H9 (cell line): ENCODE data around the gene DTX3L. TPM values are rescaled to one million over a fixed set of nuclear protein-coding genes. Genes with fewer than 3 reads are reported as not detected.

Experiments
- DNase-seq: peaks from one replicate; pipeline ENCODE4 v3.0.0-alpha.2; 2017
- H2AFZ ChIP-seq: one replicate; pipeline ENCODE4 v1.6.1; 2013; ENCODE audit warnings: mild to moderate bottlenecking, low read length, control low read depth, moderate library complexity
- H2AK5ac ChIP-seq: 2 replicates; pipeline ENCODE4 v1.6.1; 2013; ENCODE audit warnings: low read length, control low read depth, mixed read lengths; ENCODE audit not compliant: insufficient read length
- H2BK120ac ChIP-seq: one replicate; pipeline ENCODE4 v1.6.1; 2013; ENCODE audit warnings: low read depth, mild to moderate bottlenecking, low read length, control low read depth, inconsistent platforms; ENCODE audit not compliant: poor library complexity, severe bottlenecking
- H2BK12ac ChIP-seq: 2 replicates; pipeline ENCODE4 v1.6.1; 2013; ENCODE audit warnings: low read length, control low read depth, mixed read lengths, low read depth; ENCODE audit not compliant: insufficient read length
- H2BK15ac ChIP-seq: 2 replicates; pipeline ENCODE4 v1.6.1; 2013; ENCODE audit warnings: low read depth, low read length, control low read depth
- H2BK20ac ChIP-seq: one replicate; pipeline ENCODE4 v1.6.1; 2013; ENCODE audit warnings: low read depth, mild to moderate bottlenecking, low read length, control low read depth, inconsistent platforms; ENCODE audit not compliant: poor library complexity, severe bottlenecking
- H2BK5ac ChIP-seq: 2 replicates; pipeline ENCODE4 v1.6.1; 2013; ENCODE audit warnings: low read length, control low read depth, mixed read lengths; ENCODE audit not compliant: insufficient read length
- H3K14ac ChIP-seq: 2 replicates; pipeline ENCODE4 v1.6.1; 2013; ENCODE audit warnings: low read length, control low read depth; ENCODE audit not compliant: insufficient read depth
- H3K18ac ChIP-seq: 2 replicates; pipeline ENCODE4 v1.6.1; 2013; ENCODE audit warnings: low read depth, mild to moderate bottlenecking, mixed read lengths, low read length, control low read depth; ENCODE audit not compliant: insufficient read length
- H3K23ac ChIP-seq: 2 replicates; pipeline ENCODE4 v1.6.1; 2013; ENCODE audit warnings: low read length, control low read depth, mixed read lengths, low read depth; ENCODE audit not compliant: insufficient read length
- H3K23me2 ChIP-seq: 2 replicates; pipeline ENCODE4 v1.6.1; 2013; ENCODE audit warnings: low read depth, mild to moderate bottlenecking, mixed read lengths, low read length, control low read depth; ENCODE audit not compliant: insufficient read length, poor library complexity, severe bottlenecking
- H3K27ac ChIP-seq: 2 replicates; pipeline ENCODE4 v1.5.1; 2013; ENCODE audit warnings: low read length, control low read depth, mixed read lengths, low read depth; ENCODE audit not compliant: insufficient read length
- H3K27me3 ChIP-seq: 2 replicates; pipeline ENCODE4 v1.6.1; 2013; ENCODE audit warnings: low read length, control low read depth, inconsistent platforms; ENCODE audit not compliant: insufficient read depth
- H3K4ac ChIP-seq: 2 replicates; pipeline ENCODE4 v1.6.1; 2013; ENCODE audit warnings: low read depth, mild to moderate bottlenecking, control low read depth, inconsistent platforms, low read length, moderate library complexity
- H3K4me1 ChIP-seq: 2 replicates; pipeline ENCODE4 v1.6.1; 2013; ENCODE audit warnings: low read length, control low read depth, inconsistent platforms; ENCODE audit not compliant: insufficient read depth
- H3K4me2 ChIP-seq: 2 replicates; pipeline ENCODE4 v1.6.1; 2013; ENCODE audit warnings: low read length, control low read depth, mixed read lengths; ENCODE audit not compliant: insufficient read length, insufficient read depth
- H3K56ac ChIP-seq: 2 replicates; pipeline ENCODE4 v1.6.1; 2013; ENCODE audit warnings: low read depth, mild to moderate bottlenecking, mixed read lengths, low read length, control low read depth; ENCODE audit not compliant: insufficient read length
- H3K79me1 ChIP-seq: 2 replicates; pipeline ENCODE4 v1.6.1; 2013; ENCODE audit warnings: low read depth, mild to moderate bottlenecking, moderate library complexity, low read length, control low read depth, inconsistent platforms; ENCODE audit not compliant: insufficient read depth, poor library complexity, severe bottlenecking
- H3K79me2 ChIP-seq: 2 replicates; pipeline ENCODE4 v1.6.1; 2013; ENCODE audit warnings: low read length, control low read depth, inconsistent platforms; ENCODE audit not compliant: insufficient read depth
- H3K9ac ChIP-seq: 2 replicates; pipeline ENCODE4 v1.6.1; 2013; ENCODE audit warnings: low read length, control low read depth, mixed read lengths; ENCODE audit not compliant: insufficient read length; ENCODE audit errors: extremely low read depth
- H3K9me3 ChIP-seq: one replicate; pipeline ENCODE4 v1.6.1; 2013; ENCODE audit warnings: low read depth, low read length, inconsistent platforms; ENCODE audit not compliant: control insufficient read depth
- H3T11ph ChIP-seq: one replicate; pipeline ENCODE4 v1.6.1; 2013; ENCODE audit warnings: mild to moderate bottlenecking, low read length, control low read depth, inconsistent platforms
- H4K20me1 ChIP-seq: one replicate; pipeline ENCODE4 v1.6.1; 2013; ENCODE audit not compliant: control insufficient read depth, insufficient read length, insufficient read depth
- H4K5ac ChIP-seq: 2 replicates; pipeline ENCODE4 v1.6.1; 2013; ENCODE audit warnings: low read depth, mild to moderate bottlenecking, mixed read lengths, low read length, control low read depth; ENCODE audit not compliant: insufficient read length
- H4K8ac ChIP-seq: replicated peaks from 2 replicates; pipeline ENCODE4 v1.6.1; 2013; ENCODE audit warnings: low read length, control low read depth, mixed read lengths, low read depth; ENCODE audit not compliant: insufficient read length
- H4K91ac ChIP-seq: 2 replicates; pipeline ENCODE4 v1.6.1; 2013; ENCODE audit warnings: low read depth, mild to moderate bottlenecking, moderate library complexity, mixed read lengths, low read length, control low read depth; ENCODE audit not compliant: insufficient read length
- H3K27ac Mint-ChIP-seq, 3 experiments: 2 replicates in 2 of 3; 3 replicates in 1 of 3; pipeline ENCODE4 v1.8.0; 2020 to 2021; ENCODE audit warnings: mixed read lengths in 3 of 3, mild to moderate bottlenecking in 1 of 3, moderate library complexity in 1 of 3
- H3K27me3 Mint-ChIP-seq: 2 replicates; pipeline ENCODE4 v1.8.0; 2021; ENCODE audit warnings: low read depth, mild to moderate bottlenecking, moderate library complexity, mixed read lengths
- H3K36me3 Mint-ChIP-seq, 3 experiments: 2 replicates in 2 of 3; 3 replicates in 1 of 3; pipeline ENCODE4 v1.8.0; 2020 to 2021; ENCODE audit warnings: low read depth in 3 of 3, mixed read lengths in 3 of 3; ENCODE audit not compliant: insufficient read depth in 1 of 3
- H3K4me1 Mint-ChIP-seq, 2 experiments: 2 replicates each; pipeline ENCODE4 v1.8.0; 2020; ENCODE audit warnings: mixed read lengths in 2 of 2
- H3K4me3 Mint-ChIP-seq, 2 experiments: 2 replicates in 1 of 2; 3 replicates in 1 of 2; pipeline ENCODE4 v1.8.0; 2020 to 2021; ENCODE audit warnings: mild to moderate bottlenecking in 2 of 2, mixed read lengths in 2 of 2, moderate library complexity in 1 of 2
- H3K9me3 Mint-ChIP-seq, 2 experiments: 2 replicates in 1 of 2; 3 replicates in 1 of 2; pipeline ENCODE4 v1.8.0; 2020; ENCODE audit warnings: mild to moderate bottlenecking in 2 of 2, mixed read lengths in 2 of 2, moderate library complexity in 1 of 2
- WGBS: extraction: QIAGEN DNeasy Blood & Tissue Kit; methylation state at CpG from one replicate; pipeline ENCODE4 v1.1.7; 2013; ENCODE audit warnings: missing lambda C conversion rate, low lambda C conversion rate, mixed read lengths; ENCODE audit not compliant: insufficient read length; ENCODE audit errors: extremely low coverage; 5-methylcytosine and 5-hydroxymethylcytosine counted together
- total RNA-seq: library from RNA; stranded (reverse); gene quantifications from 2 replicates; pipeline ENCODE4 v1.2.1, GENCODE V29; 2021
- TF ChIP-seq, protein P1 (sequence below): fragments of 200-600 bp; sonication (generic); conservative IDR thresholded peaks from 3 replicates; pipeline ENCODE4 v1.8.0; 2021; ENCODE audit warnings: antibody characterized with exemption, mild to moderate bottlenecking

Gene DTX3L
- total RNA-seq, 1 experiment from 2014 or later = 7.5 TPM

DNA sequence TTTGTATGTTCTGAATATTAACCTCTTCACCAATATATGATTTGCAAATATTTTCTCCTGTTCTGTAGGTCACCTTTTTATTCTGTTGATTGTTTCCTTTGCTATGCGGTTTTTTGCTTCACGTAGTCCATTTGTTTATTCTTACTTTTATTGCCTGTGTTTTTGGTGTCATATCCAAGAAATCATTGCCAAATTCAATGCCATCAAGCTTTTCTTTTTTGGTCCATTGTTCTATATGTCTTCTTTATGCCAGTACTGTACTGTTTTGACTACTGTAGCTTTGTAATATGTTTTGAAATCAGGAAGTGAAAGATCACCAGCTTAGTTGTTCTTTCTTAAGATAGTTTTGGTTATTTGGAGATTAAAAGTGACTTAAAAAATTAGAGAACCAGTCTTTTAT, 17.5 kb downstream of the DTX3L start:
- H3K14ac ChIP-seq = no peak overlapping the region

More for the DNA sequence above, 17.5 kb downstream of the DTX3L start:
- Histone ChIP-seq H2BK20ac (no peak overlapping the region), H3K56ac (no peak overlapping the region), H4K5ac (no peak overlapping the region), H3K79me2 (no peaks in the 10 kb centered on the region), H3K23me2 (peaks cover 4% of the 10 kb centered on the region), H2BK12ac (no peak overlapping the region), H3K4me2 (no peak overlapping the region), H3K27ac (no peak overlapping the region), H3K27me3 (no peaks in the 10 kb centered on the region), H3K23ac (no peak overlapping the region), H4K20me1 (no peaks in the 10 kb centered on the region), H3K4ac (no peak overlapping the region), H2BK5ac (no peak overlapping the region), H2AFZ (no peak overlapping the region), H3T11ph (no peak overlapping the region), H4K91ac (no peak overlapping the region), H2AK5ac (no peak overlapping the region), H3K9me3 (no peaks in the 10 kb centered on the region), H3K9ac (no peak overlapping the region), H3K4me1 (no peaks in the 10 kb centered on the region), H4K8ac (no peak overlapping the region), H3K18ac (no peak overlapping the region), H2BK15ac (no peak overlapping the region), H3K79me1 (no peaks in the 10 kb centered on the region), H2BK120ac (no peak overlapping the region)
- no CpG with 5 or more reads among the region's 2 CpGs for WGBS
- DNase-seq = no peak
- Mint-ChIP-seq H3K27me3 (peaks cover 14% of the 10 kb centered on the region), H3K4me3 (no peak overlapping the region), H3K36me3 (peaks cover 11 to 26% (median 19%) of the 10 kb centered on the region in 3 experiments), H3K9me3 (peaks cover 25 to 29% of the 10 kb centered on the region in 2 experiments), H3K4me1 (peaks cover 2 to 5% of the 10 kb centered on the region in 2 experiments; a peak in 3 of 4 replicates), H3K27ac (no peak overlapping the region)
- TF ChIP-seq, protein P1, sequence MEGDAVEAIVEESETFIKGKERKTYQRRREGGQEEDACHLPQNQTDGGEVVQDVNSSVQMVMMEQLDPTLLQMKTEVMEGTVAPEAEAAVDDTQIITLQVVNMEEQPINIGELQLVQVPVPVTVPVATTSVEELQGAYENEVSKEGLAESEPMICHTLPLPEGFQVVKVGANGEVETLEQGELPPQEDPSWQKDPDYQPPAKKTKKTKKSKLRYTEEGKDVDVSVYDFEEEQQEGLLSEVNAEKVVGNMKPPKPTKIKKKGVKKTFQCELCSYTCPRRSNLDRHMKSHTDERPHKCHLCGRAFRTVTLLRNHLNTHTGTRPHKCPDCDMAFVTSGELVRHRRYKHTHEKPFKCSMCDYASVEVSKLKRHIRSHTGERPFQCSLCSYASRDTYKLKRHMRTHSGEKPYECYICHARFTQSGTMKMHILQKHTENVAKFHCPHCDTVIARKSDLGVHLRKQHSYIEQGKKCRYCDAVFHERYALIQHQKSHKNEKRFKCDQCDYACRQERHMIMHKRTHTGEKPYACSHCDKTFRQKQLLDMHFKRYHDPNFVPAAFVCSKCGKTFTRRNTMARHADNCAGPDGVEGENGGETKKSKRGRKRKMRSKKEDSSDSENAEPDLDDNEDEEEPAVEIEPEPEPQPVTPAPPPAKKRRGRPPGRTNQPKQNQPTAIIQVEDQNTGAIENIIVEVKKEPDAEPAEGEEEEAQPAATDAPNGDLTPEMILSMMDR = no peak
